Suprapubic skin (tissue), 3 donors: ENCODE measurements around the gene CLMN.

Source experiments
- CTCF ChIP-seq, 2 donors: fragments of 200-600 bp in 1 of 2; fragments of 450-650 bp in 1 of 2; sonication (generic) in 1 of 2; IDR thresholded peaks; one replicate each; pipeline ENCODE4 v1.5.1; 2016 to 2019; ENCODE audit warnings: antibody characterized with exemption in 2 of 2, mild to moderate bottlenecking in 1 of 2, moderate library complexity in 1 of 2
- POLR2AphosphoS5 ChIP-seq, 3 donors: sonication (generic); formaldehyde crosslinking; IDR thresholded peaks; one replicate each; pipeline ENCODE4 v1.6.1; 2017; ENCODE audit warnings: antibody characterized with exemption in 3 of 3

- TF ChIP-seq POLR2AphosphoS5 (IDR thresholded peaks at IDR 0.05) = no peak
- TF ChIP-seq CTCF (IDR thresholded peaks at IDR 0.05) = no peak
Measured at GRCh38 chr14:95330591-95331370, 11.1 kb upstream of the CLMN start.
